Hematopoietic multipotent progenitor cell treated with erythropoietin and hydrocortisone succinate and interleukin-3 and kit ligand, for 6 days (in vitro differentiated cells): Measurements from ENCODE around the gene CPA2.
"Not testable (repeated sequence)": the region's sequence is repeated elsewhere in the genome, so short reads cannot be mapped to it uniquely, and the experiment has no call there.

ENCODE experiments used
- DNase-seq: peaks from one replicate; pipeline ENCODE4 v3.0.0-alpha.2; 2015

Gene CPA2

DNA sequence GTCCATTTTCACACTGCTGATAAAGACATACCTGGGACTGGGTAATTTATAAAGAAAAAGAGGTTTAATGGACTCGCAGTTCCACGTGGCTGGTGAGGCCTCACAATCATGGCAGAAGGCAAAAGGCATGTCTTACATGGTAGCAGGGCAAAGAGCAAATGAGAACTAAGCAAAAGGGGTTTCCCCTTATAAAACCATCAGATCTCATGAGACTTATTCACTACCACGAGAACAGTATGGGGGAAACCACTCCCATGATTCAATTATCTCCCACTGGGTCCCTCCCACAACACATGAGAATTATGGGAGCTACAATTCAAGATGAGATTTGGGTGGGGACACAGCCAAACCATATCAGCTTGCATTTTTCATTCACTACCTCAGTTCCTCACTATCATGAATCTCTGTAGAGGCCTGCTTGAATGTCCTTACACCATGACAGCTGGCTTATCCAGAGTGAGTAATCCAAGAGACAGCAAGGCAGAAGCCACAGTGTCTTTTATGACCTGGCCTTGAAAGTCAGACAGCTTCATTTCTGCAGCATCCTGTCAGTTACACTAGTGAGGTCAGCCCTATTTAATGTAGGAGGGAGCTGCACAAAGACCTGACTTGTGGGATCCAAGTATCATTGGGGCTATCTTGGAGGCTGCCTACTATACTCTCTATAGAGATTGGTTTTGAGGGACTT, 55.0 kb downstream of the CPA2 start:
- not testable (repeated sequence) for DNase-seq

DNA sequence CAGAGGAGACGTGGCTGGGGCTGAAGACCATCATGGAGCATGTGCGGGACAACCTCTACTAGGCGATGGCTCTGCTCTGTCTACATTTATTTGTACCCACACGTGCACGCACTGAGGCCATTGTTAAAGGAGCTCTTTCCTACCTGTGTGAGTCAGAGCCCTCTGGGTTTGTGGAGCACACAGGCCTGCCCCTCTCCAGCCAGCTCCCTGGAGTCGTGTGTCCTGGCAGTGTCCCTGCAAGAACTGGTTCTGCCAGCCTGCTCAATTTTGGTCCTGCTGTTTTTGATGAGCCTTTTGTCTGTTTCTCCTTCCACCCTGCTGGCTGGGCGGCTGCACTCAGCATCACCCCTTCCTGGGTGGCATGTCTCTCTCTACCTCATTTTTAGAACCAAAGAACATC, 56.0 kb downstream of the CPA2 start:
- no peak for DNase-seq

DNA sequence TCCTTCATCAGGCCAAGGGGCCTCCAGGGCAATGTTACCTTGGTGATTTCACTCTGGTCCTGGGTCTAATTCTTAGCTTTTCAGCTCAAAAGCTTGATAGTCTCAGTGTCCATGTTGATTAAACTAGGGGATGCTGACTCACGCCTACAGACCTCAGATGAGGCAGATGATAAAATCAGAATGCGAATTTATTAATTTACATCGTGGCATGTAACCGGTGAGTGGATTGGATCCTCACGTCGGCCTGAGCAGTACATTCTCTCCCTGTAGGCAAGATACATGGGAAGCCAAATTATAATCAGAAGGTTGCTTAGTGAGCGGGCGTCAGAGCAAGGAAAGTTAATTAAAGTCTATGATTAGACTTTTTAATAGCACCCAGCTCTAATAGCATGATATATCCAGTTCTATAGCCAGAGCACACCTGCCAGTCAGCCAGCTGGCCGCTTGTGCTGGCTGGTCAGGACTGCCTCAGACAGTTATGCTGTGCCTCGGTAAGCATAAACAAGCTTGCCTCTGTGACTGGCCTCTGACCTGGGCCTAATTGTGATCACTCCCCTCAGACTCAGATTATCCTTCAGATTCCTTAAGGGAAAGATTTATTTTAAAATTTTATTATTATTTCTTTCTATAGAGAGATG, 57.8 kb downstream of the CPA2 start:
- no peak for DNase-seq

DNA sequence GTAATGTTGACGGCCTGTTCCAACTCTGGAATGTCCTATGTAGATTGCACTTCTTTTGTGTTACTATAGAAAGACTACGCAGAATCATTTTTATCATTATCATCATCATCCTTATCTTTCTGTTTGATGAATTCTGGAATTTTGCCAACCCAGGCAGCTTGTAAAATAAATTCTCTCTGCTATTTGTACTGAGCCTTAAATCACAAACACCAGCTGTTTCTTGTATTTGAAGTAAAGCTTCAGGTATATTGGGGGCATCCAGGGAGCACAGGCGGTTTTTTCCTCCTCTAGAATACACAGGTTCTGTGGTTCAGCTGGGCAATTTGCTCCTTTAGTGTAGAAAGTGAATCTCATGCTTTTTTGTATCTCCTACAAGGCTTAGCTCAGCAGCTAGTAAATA, 63.0 kb downstream of the CPA2 start:
- no peak for DNase-seq

DNA sequence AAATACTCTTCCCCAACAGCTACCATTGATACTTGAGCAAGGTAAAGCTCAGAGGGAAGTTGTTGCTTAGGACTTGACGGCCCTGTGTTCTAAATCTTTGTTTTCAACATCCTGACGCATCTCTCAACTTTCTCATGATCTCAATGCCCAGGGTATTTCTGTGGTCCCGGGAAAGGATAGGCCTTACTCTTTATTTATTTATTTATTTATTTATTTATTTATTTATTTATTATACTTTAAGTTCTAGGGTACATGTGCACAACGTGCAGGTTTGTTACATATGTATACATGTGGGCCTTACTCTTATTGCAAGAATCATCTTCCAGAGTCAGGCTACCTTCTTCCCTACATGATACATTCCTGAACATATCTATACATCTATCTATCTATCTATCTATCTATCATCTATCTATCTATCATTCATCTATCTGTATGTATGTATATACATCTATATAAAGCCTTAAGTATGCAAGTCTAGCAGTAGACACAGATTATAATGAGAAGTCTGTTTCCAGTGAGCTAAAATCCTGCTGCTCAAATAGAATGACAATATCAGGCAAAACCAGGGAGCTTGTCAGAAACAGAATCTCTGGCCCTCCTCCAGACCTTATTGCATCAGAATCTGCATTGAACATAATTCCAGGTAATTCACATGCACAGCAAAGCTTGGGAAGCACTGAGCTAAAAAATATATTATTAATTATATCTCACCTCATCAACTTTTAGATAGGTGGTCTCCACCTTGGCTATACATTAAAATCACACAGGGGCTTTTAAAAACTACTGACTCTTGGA, 65.8 kb downstream of the CPA2 start:
- no peak for DNase-seq

DNA sequence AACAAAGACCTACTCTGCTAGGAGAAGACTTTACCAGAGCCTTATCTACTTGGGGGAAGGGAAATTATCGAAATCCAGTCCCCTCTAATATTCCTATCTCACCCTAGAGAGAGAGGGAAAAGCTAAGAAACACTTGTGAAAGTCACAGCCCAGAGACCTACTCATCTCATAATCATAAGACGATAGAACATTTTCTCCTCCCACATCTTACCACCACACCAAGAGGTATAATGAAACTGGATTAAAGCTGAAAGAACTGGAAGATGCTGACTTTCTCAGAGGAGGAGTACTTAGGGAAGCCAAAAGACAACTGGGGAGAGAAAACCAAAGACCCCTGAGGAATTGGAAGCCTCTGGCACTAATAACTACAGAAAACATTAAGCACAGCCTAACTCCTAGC, 67.2 kb downstream of the CPA2 start:
- DNase-seq = no peak

DNA sequence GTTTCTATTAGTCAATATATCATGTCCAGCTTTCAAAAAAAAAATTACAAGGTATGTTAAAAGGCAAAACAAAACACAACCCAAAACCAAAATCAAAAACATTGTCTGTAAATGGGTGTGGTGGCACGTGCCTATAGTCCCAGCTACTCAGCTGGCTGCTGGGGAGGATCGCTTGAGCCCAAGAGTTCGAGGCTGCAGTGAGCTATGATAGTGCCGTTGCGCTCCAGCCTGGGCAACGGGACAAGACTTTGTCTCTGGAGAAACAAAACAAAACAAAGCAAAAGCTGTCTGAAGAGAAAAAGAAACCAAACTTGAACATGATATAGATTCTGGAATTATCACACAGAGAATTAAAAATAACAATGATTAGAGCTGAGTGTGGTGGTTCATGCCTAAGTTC, 67.6 kb downstream of the CPA2 start:
- DNase-seq = no peak

DNA sequence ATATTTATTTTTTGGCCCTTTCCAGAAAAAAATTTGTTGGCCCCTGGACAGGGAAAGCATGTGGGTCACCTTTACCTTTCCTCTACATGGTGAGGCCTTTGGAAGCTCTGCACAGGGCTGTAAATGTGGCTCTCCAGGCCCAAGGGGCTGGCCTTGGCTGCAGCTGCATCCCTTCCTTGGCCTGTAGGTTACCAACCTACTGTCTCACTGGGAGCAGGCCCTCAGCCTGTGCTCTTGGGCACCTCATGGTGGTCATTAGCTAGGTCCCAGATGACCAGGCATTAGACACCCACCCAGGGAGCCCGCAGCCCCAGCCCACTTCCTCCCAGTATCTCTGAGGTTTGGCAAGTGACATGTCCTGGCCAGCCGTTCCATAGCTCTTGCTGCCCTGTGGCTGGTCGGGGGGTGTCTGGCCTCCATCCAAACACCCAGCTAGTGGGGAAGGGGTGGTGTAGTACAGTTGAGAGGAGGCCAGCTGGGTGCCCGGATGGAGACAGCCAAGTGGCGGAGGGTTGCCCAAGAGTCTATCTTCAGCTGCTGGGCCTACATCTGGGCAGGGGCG, 70.8 kb downstream of the CPA2 start:
- no peak for DNase-seq

DNA sequence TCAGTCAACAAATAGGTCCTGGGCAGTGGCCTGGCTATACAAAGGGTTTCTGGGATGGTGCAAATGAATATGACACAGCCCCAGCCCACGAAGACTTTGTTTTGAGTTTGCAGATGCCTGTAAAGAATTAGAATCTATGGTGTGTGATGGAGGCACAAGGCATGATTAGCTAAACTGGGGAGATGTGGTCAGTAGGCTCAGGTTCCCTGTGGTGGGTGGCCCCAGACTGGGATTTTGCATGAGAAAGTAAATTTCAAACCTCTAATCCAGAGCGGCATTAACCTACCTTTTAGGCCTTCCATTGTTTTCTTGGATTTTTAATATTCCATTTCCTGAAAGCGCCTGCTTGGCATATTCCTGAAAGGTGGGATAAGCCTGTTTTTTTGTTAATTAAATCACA, 71.6 kb downstream of the CPA2 start:
- DNase-seq = no peak
